Heart left ventricle (tissue), 16 donors: ENCODE data around the gene ZMIZ1. TPM values are rescaled to one million over a fixed set of nuclear protein-coding genes. Genes with fewer than 3 reads are reported as not detected.
A peak's percentile ranks its signal among the peaks of the same experiment; 100 is the strongest.

Experiments used
- ATAC-seq, 4 donors: fragments of 200-7000 bp; cut with Tn5 transposase; one replicate each; pipeline ENCODE4 v1.9.1; 2020 to 2022; ENCODE audit warnings: moderate library complexity in 4 of 4, mild to moderate bottlenecking in 3 of 4, moderate number of reproducible peaks in 1 of 4
- DNase-seq, 5 donors: peaks; one replicate each; pipeline ENCODE4 v3.0.0-alpha.2; 2020
- H3K27ac ChIP-seq, 12 donors: fragments of 200-600 bp; sonication (generic) in 4 of 12; one replicate each; pipeline versions ENCODE4 v1.5.0 to v1.8.0; 2016 to 2022; ENCODE audit warnings: mild to moderate bottlenecking in 2 of 12
- H3K27me3 ChIP-seq, 9 donors: fragments of 200-600 bp; sonication (generic) in 2 of 9; one replicate each; pipeline versions ENCODE4 v1.5.1 to v1.8.0; 2016 to 2022; ENCODE audit warnings: mild to moderate bottlenecking in 3 of 9
- H3K36me3 ChIP-seq, 9 donors: fragments of 200-600 bp; sonication (generic) in 2 of 9; one replicate each; pipeline versions ENCODE4 v1.5.0 to v1.8.0; 2018 to 2022; ENCODE audit warnings: mild to moderate bottlenecking in 2 of 9
- H3K4me1 ChIP-seq, 12 donors: fragments of 200-600 bp; sonication (generic) in 4 of 12; one replicate each; pipeline versions ENCODE4 v1.5.0 to v1.8.0; 2016 to 2022; ENCODE audit warnings: mild to moderate bottlenecking in 3 of 12
- H3K4me3 ChIP-seq, 12 donors: fragments of 200-600 bp; sonication (generic) in 4 of 12; one replicate each; pipeline versions ENCODE4 v1.5.0 to v1.8.0; 2017 to 2022; ENCODE audit warnings: mild to moderate bottlenecking in 9 of 12, moderate library complexity in 4 of 12
- H3K9me3 ChIP-seq, 12 donors: fragments of 200-600 bp; sonication (generic) in 4 of 12; one replicate each; pipeline versions ENCODE4 v1.5.0 to v1.8.0; 2016 to 2022; ENCODE audit warnings: mild to moderate bottlenecking in 1 of 12
- CTCF ChIP-seq, 12 donors: fragments of 200-600 bp; sonication (generic) in 4 of 12; IDR thresholded peaks; one replicate each; pipeline versions ENCODE4 v1.5.0 to v1.8.0; 2018 to 2022; ENCODE audit warnings: antibody characterized with exemption in 12 of 12, mild to moderate bottlenecking in 5 of 12
- POLR2A ChIP-seq, 2 donors: fragments of 450-650 bp; IDR thresholded peaks; one replicate each; pipeline ENCODE4 v1.6.1; 2017; ENCODE audit warnings: antibody characterized with exemption in 2 of 2, mild to moderate bottlenecking in 2 of 2, moderate library complexity in 2 of 2
- WGBS, 4 donors: extraction: QIAGEN DNeasy Blood & Tissue Kit in 2 of 4; methylation state at CpG; one replicate each; pipeline versions ENCODE4 v1.1.5 to v1.1.7; 2013 to 2018; 5-methylcytosine and 5-hydroxymethylcytosine counted together
- intact Hi-C, 10 donors: fragments of 100-400 bp; cut with DNase I; formaldehyde crosslinking; loops; one replicate each; pipeline versions ENCODE4 v1.11.1 to v1.14.2; 2022
- polyA plus RNA-seq, 2 donors: library from polyadenylated mRNA; stranded (reverse); fragments of 200-250 nt; gene quantifications; one replicate each; pipeline ENCODE4 v1.2.3, GENCODE V29; 2013
- total RNA-seq, 9 donors: library from RNA; depleted of rRNA in 2 of 9; stranded (reverse); fragments of >200 nt in 2 of 9; fragmentation: NEBNext Ultra II Directional in 3 of 9; extraction: Animal tissue kit (Norgen Biotek cat#: 25700) in 3 of 9; gene quantifications; one replicate each; pipeline versions ENCODE4 v1.1.0 to v1.2.4, GENCODE V29; 2016 to 2023
- donor health status: ischemic (EF 13 %, LVEDD 7.1; RV severe dilation, severe dysfunction).
- donor health status: healthy with polysubstance abuse.
- donor health status: DM: no; HTN: yes; CAD: no.
- donor health status: DM: no; HTN: no; CAD: no.
- donor health status: ischemic (EF 25% LVEDD 6.9; RV normal size, moderate dysfunction).
- donor health status: ischemic (EF 25% LVEDD 5.7; RV mildly dilated, moderate dysfunction).
- donor health status: healthy.
- donor health status: DM: yes; HTN: yes; CAD: no.
- donor health status: ischemic (EF 35%, LVEDD 5.7; RV mildly dilated, moderate dysfunction).
- donor health status: nonischemic (EF 11% LVEDD 7.7; RV severe dilation, severe dysfunction).
- donor health status: DM: yes; HTN: yes; CAD: no.
- donor health status: PGD.
- donor health status: ischemic (EF 29% LVEDD 5.4; RV normal size, mild dysfunction).
- donor health status: nonischemic (EF 23%, LVEDD 6.1; RV moderate dilation, normal function).

ZMIZ1 gene
- total and polyA plus RNA-seq, 11 donors = 19.7 to 75.4 (median 49.2) TPM

GRCh38 chr10:79098061-79098460 lies 29.3 kb downstream of the ZMIZ1 start:
- ATAC-seq (no peak), DNase-seq (no peak)
- H3K9me3 ChIP-seq = no peaks in the 10 kb centered on the region
- H3K36me3 ChIP-seq = peaks cover 0 to 3% (median 0%) of the 10 kb centered on the region in 9 donors
- 92 to 100% (median 96%) methylated on average over 3 to 5 of the region's 5 CpGs for WGBS, 4 donors
- peak overlapping the region in 7 of 12 donors; percentile 39 to 94 (median 79) for H3K27ac ChIP-seq
- TF ChIP-seq CTCF (IDR thresholded peaks at IDR 0.05) (no peak), POLR2A (IDR thresholded peaks at IDR 0.05) (no peak)
- H3K4me3 ChIP-seq = no peak overlapping the region
- intact Hi-C loops = no loop called here
- peaks cover 39 to 100% (median 98%) of the 10 kb centered on the region in 12 donors for H3K4me1 ChIP-seq
- no peaks in the 10 kb centered on the region for H3K27me3 ChIP-seq

DNA sequence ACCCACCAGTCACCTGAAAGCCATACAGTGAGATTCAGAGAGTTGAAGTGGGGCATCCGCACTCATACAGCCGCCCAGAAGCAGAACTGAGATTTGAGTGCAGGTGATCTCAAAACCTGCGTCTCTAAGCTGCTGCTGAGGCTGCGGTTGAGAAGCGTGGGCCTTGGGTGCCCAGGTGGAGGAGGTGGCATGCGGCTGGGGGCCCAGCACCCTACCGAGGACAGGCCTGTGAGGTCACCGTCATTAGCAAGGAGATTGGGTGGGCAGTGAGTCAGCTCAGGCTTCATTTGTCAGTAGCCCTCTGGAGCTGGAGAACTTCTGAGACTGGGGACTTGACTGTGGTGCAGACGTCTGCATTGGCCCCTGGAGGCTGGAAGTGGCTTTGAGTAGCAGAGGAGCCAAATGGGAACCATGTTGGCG lies 29.8 kb downstream of the ZMIZ1 start:
- no peak for TF ChIP-seq CTCF (IDR thresholded peaks at IDR 0.05)
- TF ChIP-seq POLR2A (IDR thresholded peaks at IDR 0.05) = no peak
- H3K4me3 ChIP-seq = no peak overlapping the region
- peak overlapping the region in 5 of 12 donors; percentile 24 to 94 (median 44) for H3K27ac ChIP-seq
- H3K36me3 ChIP-seq = peaks cover 0 to 3% (median 0%) of the 10 kb centered on the region in 9 donors
- no peak for DNase-seq
- intact Hi-C loops = no loop called here
- 84 to 91% (median 87%) methylated on average over 10 of the region's 10 CpGs for WGBS, 4 donors
- H3K4me1 ChIP-seq = peaks cover 40 to 100% (median 98%) of the 10 kb centered on the region in 12 donors
- no peak for ATAC-seq
- no peaks in the 10 kb centered on the region for H3K27me3 ChIP-seq
- H3K9me3 ChIP-seq = no peaks in the 10 kb centered on the region

DNA sequence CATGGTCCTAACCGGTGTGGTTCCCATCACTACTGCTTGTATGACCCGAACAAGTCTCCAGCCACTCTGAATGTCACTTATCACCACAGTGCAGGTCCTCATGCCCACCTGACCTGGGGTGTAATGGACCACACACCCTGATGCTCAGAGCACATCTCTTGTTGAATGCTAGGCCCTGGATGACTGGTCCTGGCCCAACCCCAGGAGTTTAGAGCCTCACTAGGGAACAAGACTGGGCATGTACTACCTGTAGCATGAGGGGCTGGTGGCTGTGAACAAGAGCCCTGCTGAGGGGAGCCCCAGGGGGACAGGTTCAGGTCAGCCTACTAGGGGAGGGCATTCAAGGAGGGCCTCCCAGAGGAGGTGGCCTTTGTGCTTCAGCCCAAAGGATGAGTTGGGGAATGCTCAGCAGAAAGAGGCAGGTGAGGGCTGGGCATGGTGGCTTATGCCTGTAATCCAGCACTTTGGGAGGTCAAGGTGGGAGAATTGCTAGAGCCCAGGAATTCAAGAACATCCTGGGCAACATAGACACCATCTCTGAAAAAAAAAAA lies 31.2 kb downstream of the ZMIZ1 start:
- ATAC-seq (no peak), DNase-seq (no peak)
- peaks cover 49 to 100% (median 95%) of the 10 kb centered on the region in 12 donors for H3K4me1 ChIP-seq
- H3K4me3 ChIP-seq = no peak overlapping the region
- intact Hi-C loops = no loop called here
- peaks cover 0 to 3% (median 0%) of the 10 kb centered on the region in 9 donors for H3K36me3 ChIP-seq
- H3K27me3 ChIP-seq = no peaks in the 10 kb centered on the region
- 73 to 76% (median 75%) methylated on average over 2 of the region's 2 CpGs; no CpG with 5 or more reads in 1 of the 4 donors for WGBS, 4 donors
- no peak for TF ChIP-seq CTCF (IDR thresholded peaks at IDR 0.05)
- no peaks in the 10 kb centered on the region for H3K9me3 ChIP-seq
- peak overlapping the region in 7 of 12 donors; percentile 49 to 94 (median 84) for H3K27ac ChIP-seq

GRCh38 chr10:79100771-79101170 lies 32.0 kb downstream of the ZMIZ1 start:
- H3K27ac ChIP-seq = peak overlapping the region in 10 of 12 donors; percentile 32 to 94 (median 80)
- no peak for DNase-seq

More at GRCh38 chr10:79100771-79101170, 32.0 kb downstream of the ZMIZ1 start:
- TF ChIP-seq CTCF (IDR thresholded peaks at IDR 0.05) (no peak), POLR2A (IDR thresholded peaks at IDR 0.05) (no peak)
- intact Hi-C loops = no loop called here
- Histone ChIP-seq H3K4me1 (peaks cover 49 to 100% (median 96%) of the 10 kb centered on the region in 12 donors), H3K27me3 (no peaks in the 10 kb centered on the region), H3K4me3 (no peak overlapping the region), H3K36me3 (no peaks in the 10 kb centered on the region), H3K9me3 (no peaks in the 10 kb centered on the region)
- no peak for ATAC-seq
- 36 to 54% (median 47%) methylated on average over 5 of the region's 5 CpGs for WGBS, 4 donors
